Right lobe of liver (tissue), 6 donors: ENCODE data around the gene TAAR6. TPM values are rescaled to one million over a fixed set of nuclear protein-coding genes. Genes with fewer than 3 reads are reported as not detected.

Source experiments
- ATAC-seq, 4 donors: fragments of 200-7000 bp; cut with Tn5 transposase; one replicate each; pipeline ENCODE4 v1.9.1; 2020; ENCODE audit warnings: mild to moderate bottlenecking in 4 of 4, moderate library complexity in 4 of 4
- DNase-seq, 3 donors: peaks; one replicate each; pipeline ENCODE4 v3.0.0-alpha.2; 2020
- H3K27ac ChIP-seq, 3 donors: fragments of 200-600 bp; one replicate each; pipeline ENCODE4 v1.8.0; 2022
- H3K27me3 ChIP-seq, 2 donors: fragments of 200-600 bp; one replicate each; pipeline ENCODE4 v1.8.0; 2022
- H3K36me3 ChIP-seq, 4 donors: fragments of 200-600 bp; sonication (generic) in 1 of 4; one replicate each; pipeline versions ENCODE4 v1.5.1 to v1.8.0; 2017 to 2022; ENCODE audit warnings: control low read depth in 1 of 4
- H3K4me1 ChIP-seq, 4 donors: fragments of 200-600 bp; sonication (generic) in 1 of 4; one replicate each; pipeline versions ENCODE4 v1.5.1 to v1.8.0; 2017 to 2022; ENCODE audit warnings: control low read depth in 1 of 4
- H3K4me3 ChIP-seq, 3 donors: fragments of 200-600 bp; one replicate each; pipeline ENCODE4 v1.8.0; 2022
- H3K9me3 ChIP-seq, 4 donors: fragments of 200-600 bp; sonication (generic) in 1 of 4; one replicate each; pipeline versions ENCODE4 v1.5.1 to v1.8.0; 2017 to 2022; ENCODE audit warnings: control low read depth in 1 of 4
- POLR2A ChIP-seq: fragments of 450-650 bp; IDR thresholded peaks from one replicate; pipeline ENCODE4 v1.6.1; 2017; ENCODE audit warnings: antibody characterized with exemption, mild to moderate bottlenecking
- WGBS: methylation state at CpG from one replicate; pipeline ENCODE4 v1.1.6; 2018; ENCODE audit warnings: low coverage, low lambda C conversion rate; ENCODE audit not compliant: insufficient coverage; ENCODE audit errors: missing lambda C conversion rate; 5-methylcytosine and 5-hydroxymethylcytosine counted together
- intact Hi-C, 2 donors: fragments of 100-400 bp; cut with DNase I; formaldehyde crosslinking; loops; one replicate each; pipeline versions ENCODE4 v1.11.2 to v1.14.1; 2022
- total RNA-seq, 6 experiments: library from RNA; depleted of rRNA in 2 of 6; stranded (reverse); fragments of >200 nt in 2 of 6; fragmentation: NEBNext Ultra II Directional in 3 of 6; extraction: Animal tissue kit (Norgen Biotek cat#: 25700) in 3 of 6; gene quantifications; one replicate each; pipeline versions ENCODE4 v1.1.0 to v1.2.4, GENCODE V29; 2016 to 2023
- TF ChIP-seq, protein P1 (sequence below), 4 donors: fragments of 200-600 bp in 3 of 4; fragments of 450-650 bp in 1 of 4; IDR thresholded peaks; one replicate each; pipeline versions ENCODE4 v1.5.1 to v1.8.0; 2016 to 2022; ENCODE audit warnings: antibody characterized with exemption in 4 of 4, mild to moderate bottlenecking in 2 of 4
- donor health status: DM: no; HTN: yes; CAD: no.
- donor health status: DM: no; HTN: no; CAD: no.
- donor health status: DM: no; HTN: no; CAD: no.
- donor health status: DM: no; HTN: yes; CAD: no.
- donor health status: DM: no; HTN: yes; CAD: no.

Gene TAAR6
- total RNA-seq, 6 experiments from 2014 or later = not detected

DNA sequence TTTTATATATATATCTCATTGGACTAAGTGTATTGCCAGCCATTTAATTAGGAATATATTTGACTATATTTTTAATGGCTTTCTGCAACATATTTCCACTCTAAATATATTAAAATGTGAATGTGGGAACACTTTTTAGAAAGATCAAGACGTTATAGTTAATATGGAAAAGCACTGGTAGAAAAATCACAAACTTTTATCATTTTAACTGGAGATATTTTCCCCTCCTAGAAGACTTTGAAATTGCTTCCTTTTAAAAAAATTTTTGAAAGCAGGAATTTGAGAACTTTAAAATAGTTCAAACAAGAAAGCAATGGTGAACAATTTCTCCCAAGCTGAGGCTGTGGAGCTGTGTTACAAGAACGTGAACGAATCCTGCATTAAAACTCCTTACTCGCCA is 32.1 kb upstream of the TAAR6 start, which contains the start of gene TAAR9:
TAAR9 (plus strand) TSS at position 301 of the 400 bp plus-strand sequence; CDS start at position 314, 13 bp downstream.
- 63% methylated on average over 4 of the region's 4 CpGs for WGBS
- Histone ChIP-seq H3K27ac (no peak within 1 kb of the TSS), H3K36me3 (no peaks in the 10 kb centered on the region), H3K9me3 (no peaks in the 10 kb centered on the region), H3K4me1 (no peaks in the 10 kb centered on the region), H3K27me3 (no peaks in the 10 kb centered on the region), H3K4me3 (no peak within 1 kb of the TSS)
- intact Hi-C loops = no loop called here
- ATAC-seq (no peak), DNase-seq (no peak)
- TF ChIP-seq, protein P1, sequence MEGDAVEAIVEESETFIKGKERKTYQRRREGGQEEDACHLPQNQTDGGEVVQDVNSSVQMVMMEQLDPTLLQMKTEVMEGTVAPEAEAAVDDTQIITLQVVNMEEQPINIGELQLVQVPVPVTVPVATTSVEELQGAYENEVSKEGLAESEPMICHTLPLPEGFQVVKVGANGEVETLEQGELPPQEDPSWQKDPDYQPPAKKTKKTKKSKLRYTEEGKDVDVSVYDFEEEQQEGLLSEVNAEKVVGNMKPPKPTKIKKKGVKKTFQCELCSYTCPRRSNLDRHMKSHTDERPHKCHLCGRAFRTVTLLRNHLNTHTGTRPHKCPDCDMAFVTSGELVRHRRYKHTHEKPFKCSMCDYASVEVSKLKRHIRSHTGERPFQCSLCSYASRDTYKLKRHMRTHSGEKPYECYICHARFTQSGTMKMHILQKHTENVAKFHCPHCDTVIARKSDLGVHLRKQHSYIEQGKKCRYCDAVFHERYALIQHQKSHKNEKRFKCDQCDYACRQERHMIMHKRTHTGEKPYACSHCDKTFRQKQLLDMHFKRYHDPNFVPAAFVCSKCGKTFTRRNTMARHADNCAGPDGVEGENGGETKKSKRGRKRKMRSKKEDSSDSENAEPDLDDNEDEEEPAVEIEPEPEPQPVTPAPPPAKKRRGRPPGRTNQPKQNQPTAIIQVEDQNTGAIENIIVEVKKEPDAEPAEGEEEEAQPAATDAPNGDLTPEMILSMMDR (IDR thresholded peaks at IDR 0.05) = no peak
- no peak for TF ChIP-seq POLR2A

DNA sequence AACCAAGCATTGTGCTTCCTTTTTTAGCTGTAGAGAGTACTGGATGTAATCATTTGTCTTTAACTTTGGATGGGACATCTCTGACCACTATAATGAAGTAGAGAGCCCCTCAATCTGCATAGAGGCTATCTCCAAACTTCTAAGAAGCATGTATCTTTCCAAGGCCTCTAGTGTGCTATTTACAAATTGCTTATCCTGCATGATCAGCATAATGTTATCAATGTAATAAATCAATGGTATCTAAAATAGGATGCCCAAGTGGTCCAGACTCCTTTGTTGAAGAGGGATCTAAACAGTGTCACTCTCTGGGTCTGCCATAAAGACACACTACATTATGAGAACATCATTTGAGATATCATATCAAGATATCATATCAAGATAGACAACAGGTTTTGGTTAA is 25.3 kb upstream of the TAAR6 start:
- TF ChIP-seq, protein P1 (IDR thresholded peaks at IDR 0.05) = no peak
- no peak for TF ChIP-seq POLR2A
- Histone ChIP-seq H3K4me1 (no peaks in the 10 kb centered on the region), H3K27me3 (no peaks in the 10 kb centered on the region), H3K27ac (no peak overlapping the region), H3K9me3 (no peaks in the 10 kb centered on the region), H3K36me3 (no peaks in the 10 kb centered on the region), H3K4me3 (no peak overlapping the region)
- intact Hi-C loops = no loop called here
- ATAC-seq (no peak), DNase-seq (no peak)

DNA sequence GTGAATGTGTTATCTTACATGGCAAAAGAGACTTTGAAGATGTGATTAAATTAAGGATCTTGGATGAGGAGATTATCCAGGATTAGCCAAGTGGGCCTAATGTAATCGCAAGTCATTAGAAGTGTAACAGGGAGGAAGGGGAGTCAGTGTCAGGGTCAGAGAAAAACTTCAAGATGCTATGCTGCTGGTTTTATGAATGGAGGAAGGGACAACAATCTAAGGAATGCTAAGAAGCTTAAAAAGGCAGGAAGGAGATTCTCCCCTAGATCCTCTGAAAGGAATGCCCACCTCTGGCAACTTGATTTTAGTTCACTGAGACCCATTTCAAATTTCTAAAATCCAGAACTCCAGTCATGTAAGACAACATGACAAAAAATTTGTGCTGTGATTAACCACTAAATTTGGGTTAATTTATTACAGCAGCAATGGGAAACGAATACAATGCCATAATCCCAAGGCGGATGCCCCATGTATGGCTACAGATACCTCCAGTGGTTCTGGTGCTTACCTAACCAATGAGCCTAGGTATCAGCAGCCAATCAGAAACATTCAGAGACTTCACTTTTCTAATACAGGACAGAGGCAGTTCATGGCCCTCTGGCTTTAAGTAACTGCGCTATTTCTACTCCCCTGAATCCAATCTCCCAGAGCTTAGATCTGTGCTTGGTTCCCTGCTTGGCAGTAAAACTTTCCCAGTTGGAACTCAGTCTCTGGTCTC is 21.2 kb upstream of the TAAR6 start:
- intact Hi-C loops = no loop called here
- DNase-seq = no peak
- H3K4me3 ChIP-seq = no peak overlapping the region
- no peaks in the 10 kb centered on the region for H3K9me3 ChIP-seq
- no peaks in the 10 kb centered on the region for H3K27me3 ChIP-seq
- TF ChIP-seq, protein P1 (IDR thresholded peaks at IDR 0.05) = no peak
- no peak for TF ChIP-seq POLR2A
- no peak for ATAC-seq
- 78% methylated on average over 2 of the region's 4 CpGs for WGBS
- no peaks in the 10 kb centered on the region for H3K36me3 ChIP-seq
- no peak overlapping the region for H3K27ac ChIP-seq
- no peaks in the 10 kb centered on the region for H3K4me1 ChIP-seq

DNA sequence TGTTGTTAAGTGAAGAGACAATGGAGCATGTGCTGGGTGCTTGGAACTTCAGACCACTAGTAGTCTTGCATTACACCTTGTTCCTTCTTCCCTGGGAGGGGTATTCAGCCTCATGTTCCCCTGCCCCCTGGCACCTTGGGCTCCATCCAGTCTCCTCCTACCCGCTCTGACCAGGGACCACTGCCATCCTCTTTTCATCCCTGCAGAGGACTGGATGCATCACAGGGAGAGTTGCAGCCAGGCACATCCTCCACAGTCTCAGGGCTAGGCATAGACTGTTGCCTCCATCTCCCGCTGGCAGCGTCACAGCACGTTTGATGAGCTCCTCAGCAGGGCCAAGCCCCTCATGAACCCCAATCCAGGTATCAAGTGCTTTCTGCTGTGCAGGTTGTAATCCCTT is 18.9 kb upstream of the TAAR6 start:
- TF ChIP-seq, protein P1 (IDR thresholded peaks at IDR 0.05) = no peak
- no peak for TF ChIP-seq POLR2A
- Histone ChIP-seq H3K4me1 (no peaks in the 10 kb centered on the region), H3K9me3 (no peaks in the 10 kb centered on the region), H3K27me3 (no peaks in the 10 kb centered on the region), H3K4me3 (no peak overlapping the region), H3K27ac (no peak overlapping the region), H3K36me3 (no peaks in the 10 kb centered on the region)
- intact Hi-C loops = no loop called here
- 82% methylated on average over 3 of the region's 4 CpGs for WGBS
- DNase-seq (no peak), ATAC-seq (no peak)
